ENCODE measurements around the gene KCNJ14.

The KCNJ14 gene

GRCh38 chr19:48458016-48458415, 2.6 kb downstream of the KCNJ14 start:
- DNase-seq (ENCODE audit: low spot score) = no peak
- in situ Hi-C loops (cut with MboI; ENCODE audit: low sequenced_read_pairs, unreplicated experiment) = no loop called here
- TF ChIP-seq CTCF (IDR thresholded peaks at IDR 0.05; ENCODE audit: borderline replicate concordance, control extremely low read depth, extremely low read depth, insufficient read depth, missing control alignments) = no peak

GRCh38 chr19:48461651-48461981, 6.2 kb downstream of the KCNJ14 start:
- TF ChIP-seq CTCF (IDR thresholded peaks at IDR 0.05; ENCODE audit: borderline replicate concordance, control extremely low read depth, extremely low read depth, insufficient read depth, missing control alignments) = no peak

GRCh38 chr19:48461982-48462655, 6.7 kb downstream of the KCNJ14 start:
- DNase-seq (ENCODE audit: low spot score) = no peak
- TF ChIP-seq CTCF (IDR thresholded peaks at IDR 0.05; ENCODE audit: borderline replicate concordance, control extremely low read depth, extremely low read depth, insufficient read depth, missing control alignments) = no peak
- in situ Hi-C loops (cut with MboI; ENCODE audit: low sequenced_read_pairs, unreplicated experiment) = no loop called here

More at GRCh38 chr19:48461651-48461981, 6.2 kb downstream of the KCNJ14 start:
- DNase-seq (ENCODE audit: low spot score) = no peak
- in situ Hi-C loops (cut with MboI; ENCODE audit: low sequenced_read_pairs, unreplicated experiment) = no loop called here

- no peak for TF ChIP-seq CTCF (IDR thresholded peaks at IDR 0.05; ENCODE audit: borderline replicate concordance, control extremely low read depth, extremely low read depth, insufficient read depth, missing control alignments)
- in situ Hi-C loops (cut with MboI; ENCODE audit: low sequenced_read_pairs, unreplicated experiment) = no loop called here
- DNase-seq (ENCODE audit: low spot score) = no peak
These were observed 9.8 kb downstream of the KCNJ14 start for GRCh38 chr19:48465215-48465614.

- in situ Hi-C loops (cut with MboI; ENCODE audit: low sequenced_read_pairs, unreplicated experiment) = no loop called here
- no peak for DNase-seq (ENCODE audit: low spot score)
- no peak for TF ChIP-seq CTCF (IDR thresholded peaks at IDR 0.05; ENCODE audit: borderline replicate concordance, control extremely low read depth, extremely low read depth, insufficient read depth, missing control alignments)
These were observed 11.4 kb downstream of the KCNJ14 start for GRCh38 chr19:48466561-48467325.

- in situ Hi-C loops (cut with MboI; ENCODE audit: low sequenced_read_pairs, unreplicated experiment) = no loop called here
- DNase-seq (ENCODE audit: low spot score) = peak; percentile 98
- no peak for TF ChIP-seq CTCF (IDR thresholded peaks at IDR 0.05; ENCODE audit: borderline replicate concordance, control extremely low read depth, extremely low read depth, insufficient read depth, missing control alignments)
These were observed 13.5 kb downstream of the KCNJ14 start for GRCh38 chr19:48468772-48469288.
